Hepatic stellate cell (primary cell): ENCODE data around the gene ANKLE2.
A peak's percentile ranks its signal among the peaks of the same experiment; 100 is the strongest.

Experiments
- DNase-seq: peaks from one replicate; pipeline ENCODE4 v3.0.0; 2011; ENCODE audit warnings: low spot score

ANKLE2 gene

GRCh38 chr12:132687211-132688164, 74.1 kb downstream of the ANKLE2 start, which contains the start of the genes POLE and PXMP2:
TSS of gene POLE (minus strand) at chr12:132687342. CDS start at chr12:132687315, 27 bp downstream.
TSS of gene PXMP2 (plus strand) at chr12:132687587. CDS start at chr12:132687671, 84 bp downstream.
- DNase-seq: peak; percentile 99

- no peak for DNase-seq
These were observed 74.8 kb downstream of the ANKLE2 start for GRCh38 chr12:132686825-132687210.

DNA sequence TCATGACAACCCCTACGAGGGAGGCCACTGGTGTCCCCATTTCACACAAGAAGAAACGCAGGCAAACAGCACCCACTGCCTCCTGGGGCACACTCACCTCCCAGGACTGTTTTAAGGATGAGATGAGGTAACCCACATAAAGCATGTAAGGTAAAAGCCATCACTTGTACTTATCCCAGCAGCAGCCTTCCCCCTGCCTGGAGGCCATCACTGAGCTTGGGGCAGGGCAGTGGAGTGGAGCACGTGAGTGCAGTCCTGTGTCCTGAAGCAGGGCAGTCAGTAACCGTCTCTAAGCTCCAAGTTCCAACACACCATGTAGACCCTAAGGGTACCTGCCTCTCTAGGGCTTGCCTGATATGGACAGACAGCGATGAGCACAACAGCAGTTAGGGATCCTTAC, 76.2 kb downstream of the ANKLE2 start:
- no peak for DNase-seq

DNA sequence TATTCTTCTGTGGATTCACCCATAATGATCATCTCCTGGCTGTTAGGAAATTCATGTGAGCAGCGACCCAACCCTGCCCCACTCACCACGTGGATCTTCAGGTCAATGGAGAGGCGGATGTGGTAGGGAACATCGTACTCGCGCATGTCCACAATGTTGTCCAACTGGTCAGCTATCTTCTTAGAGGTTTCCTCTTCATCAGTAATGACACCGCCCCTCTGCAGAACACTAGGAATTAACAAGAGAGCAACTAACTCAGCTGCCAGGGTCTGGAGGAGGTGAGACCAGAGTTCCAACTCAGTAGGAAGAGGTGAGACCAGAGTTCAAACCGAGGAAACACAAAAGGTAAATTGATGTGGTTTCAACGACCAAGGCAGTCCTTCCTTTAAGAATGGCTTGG, 84.1 kb downstream of the ANKLE2 start:
- no peak for DNase-seq

DNA sequence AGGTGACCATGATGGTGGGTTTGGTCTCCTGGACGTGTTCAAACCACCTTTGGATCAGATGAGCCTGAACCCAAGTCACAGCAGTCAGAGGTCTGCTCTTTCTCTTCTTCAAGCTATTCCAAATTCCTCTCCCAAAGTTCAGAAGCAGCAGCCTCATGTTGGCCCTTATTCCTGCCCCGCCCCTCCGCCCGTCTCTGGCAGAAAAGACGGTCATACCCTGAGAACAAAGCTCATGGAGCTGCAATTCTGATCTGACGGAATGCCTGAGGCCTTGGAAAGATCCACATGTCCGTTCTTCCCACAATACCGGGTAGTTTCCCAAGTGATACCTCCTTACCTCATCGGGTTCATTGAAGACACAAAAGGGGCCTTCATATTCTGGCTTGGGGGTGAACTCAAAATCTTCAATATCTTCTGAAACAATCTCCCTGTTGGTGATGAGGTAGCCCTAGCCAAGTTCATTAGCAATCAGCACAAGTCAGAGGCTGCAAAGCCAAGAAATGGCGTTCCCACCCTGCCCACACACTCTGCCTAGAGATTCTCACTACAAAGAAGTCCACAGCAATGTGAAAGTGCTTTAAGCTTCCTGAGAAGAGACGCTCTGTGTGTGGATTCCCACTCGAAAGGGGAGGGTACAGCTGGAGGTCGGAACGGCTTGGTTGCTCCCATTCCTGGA, 85.7 kb downstream of the ANKLE2 start:
- DNase-seq: no peak
